NCI-H510A treated with DMSO at 0.1 percent for 48 hours (cell line): ENCODE data around the gene DCAF16.

Experiments
- DNase-seq: peaks from one replicate; lab custom pipeline; 2025; lab: John Stamatoyannopoulos, UW

DCAF16 gene

GRCh38 chr4:17781300-17782287, 29.0 kb downstream of the DCAF16 start, which contains the start of gene FAM184B:
TSS of gene FAM184B (minus strand) at chr4:17781621. CDS start at chr4:17781299, 322 bp downstream.
- no peak for DNase-seq

GRCh38 chr4:17780501-17781299, 29.9 kb downstream of the DCAF16 start:
- peak; percentile 32 for DNase-seq

GRCh38 chr4:17778431-17778830, 32.1 kb downstream of the DCAF16 start:
- no peak for DNase-seq

- no peak for DNase-seq
Observed at GRCh38 chr4:17773135-17773698, 37.3 kb downstream of the DCAF16 start.

GRCh38 chr4:17771284-17771908, 39.2 kb downstream of the DCAF16 start:
- DNase-seq = peak; percentile 76

- DNase-seq = no peak
Observed at GRCh38 chr4:17770845-17771244, 39.7 kb downstream of the DCAF16 start.

GRCh38 chr4:17769406-17770174, 41.0 kb downstream of the DCAF16 start:
- no peak for DNase-seq

- no peak for DNase-seq
Observed at GRCh38 chr4:17766826-17767458, 43.6 kb downstream of the DCAF16 start.

- DNase-seq = no peak
Observed at GRCh38 chr4:17765514-17766286, 44.9 kb downstream of the DCAF16 start.

GRCh38 chr4:17763931-17764330, 46.6 kb downstream of the DCAF16 start:
- DNase-seq = no peak

GRCh38 chr4:17763416-17763815, 47.1 kb downstream of the DCAF16 start:
- DNase-seq = no peak

- DNase-seq = no peak
Observed at GRCh38 chr4:17762726-17763125, 47.8 kb downstream of the DCAF16 start.

- DNase-seq = no peak
Observed at GRCh38 chr4:17761062-17761461, 49.5 kb downstream of the DCAF16 start.

GRCh38 chr4:17760626-17761025, 49.9 kb downstream of the DCAF16 start:
- no peak for DNase-seq

- peak; percentile 19 for DNase-seq
Observed at GRCh38 chr4:17758485-17758884, 52.1 kb downstream of the DCAF16 start.

- no peak for DNase-seq
Observed at GRCh38 chr4:17757621-17758020, 52.9 kb downstream of the DCAF16 start.

- no peak for DNase-seq
Observed at GRCh38 chr4:17753646-17754045, 56.9 kb downstream of the DCAF16 start.
